Mesodermal cell (in vitro differentiated cells): ENCODE data around the gene XPNPEP3. TPM values are rescaled to one million over a fixed set of nuclear protein-coding genes. Genes with fewer than 3 reads are reported as not detected.
"Not testable (repeated sequence)": the region's sequence is repeated elsewhere in the genome, so short reads cannot be mapped to it uniquely, and the experiment has no call there.

Experiments
- H3K27ac ChIP-seq: 2 replicates; pipeline ENCODE4 v1.7.0; 2013; ENCODE audit warnings: mild to moderate bottlenecking, low read depth, low read length, moderate library complexity; ENCODE audit not compliant: severe bottlenecking
- H3K36me3 ChIP-seq: 2 replicates; pipeline ENCODE4 v1.7.1; 2013; ENCODE audit warnings: mild to moderate bottlenecking, low read length, moderate library complexity; ENCODE audit not compliant: control insufficient read depth, insufficient read depth
- H3K4me1 ChIP-seq: one replicate; pipeline ENCODE4 v1.7.1; 2013; ENCODE audit warnings: mild to moderate bottlenecking, low read length; ENCODE audit not compliant: insufficient read depth, control insufficient read depth, poor library complexity, severe bottlenecking
- H3K4me3 ChIP-seq: 2 replicates; pipeline ENCODE4 v1.7.0; 2013; ENCODE audit warnings: low read length, control low read depth, mild to moderate bottlenecking; ENCODE audit not compliant: insufficient read depth, poor library complexity, severe bottlenecking; ENCODE audit errors: extremely low read depth
- H3K9me3 ChIP-seq: 2 replicates; pipeline ENCODE4 v1.7.1; 2013; ENCODE audit warnings: mild to moderate bottlenecking, low read length, moderate library complexity; ENCODE audit not compliant: control insufficient read depth
- WGBS, 2 experiments: methylation state at CpG; one replicate each; pipeline ENCODE4 v1.1.5; 2013; ENCODE audit warnings: missing lambda C conversion rate in 2 of 2; ENCODE audit not compliant: insufficient coverage in 2 of 2; 5-methylcytosine and 5-hydroxymethylcytosine counted together
- polyA plus RNA-seq, 2 experiments: library from polyadenylated mRNA; stranded (reverse); fragments of 50-300 nt; gene quantifications; one replicate each; pipeline ENCODE4 v1.2.3, GENCODE V29; 2013

The XPNPEP3 gene
- 17.7 TPM for polyA plus RNA-seq (2013, experiment 1 of 2)
- polyA plus RNA-seq (2013, experiment 2 of 2), result 15.5 TPM

GRCh38 chr22:40856513-40857308 lies at the start of gene XPNPEP3, which contains the start of gene ST13:
Gene XPNPEP3, plus strand, starts transcription at chr22:40857148. Its CDS starts 34 bp downstream, at chr22:40857182.
Gene ST13, minus strand, starts transcription at chr22:40856639. Its CDS starts 99 bp downstream, at chr22:40856540.
- 0% methylated on average over 46 to 53 of the region's 63 CpGs for WGBS, 2 experiments
- H3K4me3 ChIP-seq, result peak within 1 kb of the TSS; percentile 76
- no peaks in the 10 kb centered on the region for H3K9me3 ChIP-seq
- H3K36me3 ChIP-seq, result peaks cover 28% of the 10 kb centered on the region
- H3K4me1 ChIP-seq, result peaks cover 9% of the 10 kb centered on the region
- peak within 1 kb of the TSS; percentile 100 for H3K27ac ChIP-seq

GRCh38 chr22:40808018-40808841 lies 48.7 kb upstream of the XPNPEP3 start:
- Histone ChIP-seq H3K9me3 (no peaks in the 10 kb centered on the region), H3K27ac (no peak overlapping the region)

DNA sequence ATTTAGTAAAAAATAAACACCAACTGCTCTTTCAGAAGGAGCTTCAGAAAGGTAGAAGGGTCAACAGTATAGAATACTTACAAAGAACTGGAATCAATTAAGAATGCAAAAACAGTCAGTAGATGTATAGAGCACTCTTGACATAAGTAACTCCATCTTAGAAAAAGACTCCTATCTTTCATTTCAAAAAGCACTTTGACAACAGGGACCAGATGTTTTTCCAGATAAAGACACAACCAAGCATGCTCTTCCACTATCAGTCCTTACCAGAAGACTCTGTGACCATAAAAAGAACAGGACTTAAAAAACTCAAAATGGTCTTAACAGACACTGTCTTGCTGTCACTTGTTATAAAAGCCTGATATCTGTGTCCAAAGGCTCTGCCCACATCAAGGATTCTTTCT lies 43.0 kb upstream of the XPNPEP3 start:
- Histone ChIP-seq H3K36me3 (peaks cover 42% of the 10 kb centered on the region), H3K4me3 (no peak overlapping the region), H3K4me1 (peaks cover 5% of the 10 kb centered on the region), H3K9me3 (no peaks in the 10 kb centered on the region), H3K27ac (no peak overlapping the region)

More at GRCh38 chr22:40808018-40808841, 48.7 kb upstream of the XPNPEP3 start:
- Histone ChIP-seq H3K4me3 (no peak overlapping the region), H3K4me1 (peaks cover 16% of the 10 kb centered on the region), H3K36me3 (peaks cover 39% of the 10 kb centered on the region)
- WGBS, 2 experiments, result 57 to 70% methylated on average over 3 of the region's 6 CpGs

GRCh38 chr22:40817737-40818136 lies 39.2 kb upstream of the XPNPEP3 start:
- WGBS, 2 experiments, result 90 to 94% methylated on average over 4 of the region's 4 CpGs
- H3K36me3 ChIP-seq, result peaks cover 29% of the 10 kb centered on the region
- no peak overlapping the region for H3K27ac ChIP-seq
- peaks cover 5% of the 10 kb centered on the region for H3K4me1 ChIP-seq
- peak overlapping the region; percentile 80 for H3K4me3 ChIP-seq
- H3K9me3 ChIP-seq, result no peaks in the 10 kb centered on the region

DNA sequence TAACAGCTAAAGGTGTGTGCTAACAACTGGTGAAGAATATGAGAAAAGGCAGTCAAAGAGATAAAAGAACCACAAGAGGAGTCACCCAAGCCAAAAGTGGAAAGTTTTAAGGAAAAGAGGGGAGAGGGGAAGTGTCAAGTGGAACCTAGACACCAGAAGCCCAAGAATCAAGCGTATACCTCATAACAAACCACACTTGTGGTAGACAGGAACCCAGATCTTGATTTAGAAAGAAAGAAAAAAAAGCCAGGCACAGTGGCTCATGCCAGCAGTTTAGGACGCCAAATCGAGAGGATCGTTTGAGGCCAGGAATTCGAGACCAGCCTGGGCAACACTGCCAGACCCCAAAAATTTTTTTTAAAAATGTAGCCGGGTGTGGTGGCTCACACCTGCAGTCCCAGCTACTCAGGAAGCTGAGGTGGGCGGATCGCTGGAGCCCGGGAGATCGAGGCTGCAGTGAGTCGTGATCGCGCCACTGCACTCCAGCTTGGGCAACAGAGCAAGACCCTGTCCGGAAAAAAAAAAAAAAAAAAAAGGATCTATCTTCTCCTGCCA lies 38.7 kb upstream of the XPNPEP3 start:
- no peaks in the 10 kb centered on the region for H3K9me3 ChIP-seq
- H3K36me3 ChIP-seq, result peaks cover 31% of the 10 kb centered on the region
- peaks cover 5% of the 10 kb centered on the region for H3K4me1 ChIP-seq
- 45 to 50% methylated on average over 11 to 12 of the region's 14 CpGs for WGBS, 2 experiments
- H3K4me3 ChIP-seq, result peak overlapping the region; percentile 80
- peak overlapping the region; percentile 78 for H3K27ac ChIP-seq

DNA sequence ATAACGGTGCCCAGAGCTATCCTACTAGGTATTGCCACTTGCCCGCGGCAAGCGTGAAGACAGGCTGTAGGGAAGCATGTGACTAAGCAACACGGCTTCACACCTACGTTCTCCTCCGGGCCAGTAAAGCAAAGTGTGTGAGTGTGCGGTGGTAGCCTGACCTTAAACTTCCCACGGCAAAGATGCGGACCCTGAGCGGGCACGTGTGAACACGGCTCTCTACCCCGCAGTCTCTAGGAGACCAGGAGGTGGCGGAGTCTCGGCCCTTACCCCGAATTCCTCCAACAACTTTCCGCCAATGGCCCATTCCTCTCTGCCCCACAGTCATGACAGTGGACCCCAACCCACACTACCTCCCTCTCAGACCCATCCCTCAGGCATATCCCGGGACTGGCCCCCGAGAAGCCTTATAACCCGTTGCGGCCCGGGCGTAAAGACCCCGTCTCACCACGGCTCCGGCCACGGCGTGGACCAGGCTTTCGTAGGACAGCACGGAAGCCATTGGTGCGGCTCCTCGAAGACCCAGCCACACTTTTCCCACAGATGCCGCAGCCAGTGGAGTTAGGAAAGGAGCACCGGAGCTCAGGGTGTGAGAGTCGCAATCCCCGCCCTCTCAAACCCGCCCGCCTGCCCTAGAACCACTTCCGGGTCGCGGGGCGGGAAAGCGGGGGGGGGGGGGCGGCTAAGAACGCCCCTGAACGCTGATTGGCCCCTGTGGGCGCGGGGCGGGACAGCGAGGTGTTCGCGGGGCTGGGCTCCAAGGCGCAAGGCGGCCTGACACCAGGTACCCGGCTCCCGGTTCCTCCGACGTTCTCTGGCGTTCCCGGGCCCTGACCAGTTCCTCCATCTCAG lies 38.0 kb upstream of the XPNPEP3 start, which contains the start of gene SLC25A17:
Gene SLC25A17 (minus strand): TSS at position 600 of the 852 bp plus-strand sequence. CDS start 98 bp downstream, at position 502.
- H3K9me3 ChIP-seq, result no peaks in the 10 kb centered on the region
- peak within 1 kb of the TSS; percentile 80 for H3K4me3 ChIP-seq
- H3K27ac ChIP-seq, result peak within 1 kb of the TSS; percentile 78
- peaks cover 33% of the 10 kb centered on the region for H3K36me3 ChIP-seq
- WGBS, 2 experiments, result 0 to 1% methylated on average over 37 to 44 of the region's 61 CpGs
- peaks cover 5% of the 10 kb centered on the region for H3K4me1 ChIP-seq

DNA sequence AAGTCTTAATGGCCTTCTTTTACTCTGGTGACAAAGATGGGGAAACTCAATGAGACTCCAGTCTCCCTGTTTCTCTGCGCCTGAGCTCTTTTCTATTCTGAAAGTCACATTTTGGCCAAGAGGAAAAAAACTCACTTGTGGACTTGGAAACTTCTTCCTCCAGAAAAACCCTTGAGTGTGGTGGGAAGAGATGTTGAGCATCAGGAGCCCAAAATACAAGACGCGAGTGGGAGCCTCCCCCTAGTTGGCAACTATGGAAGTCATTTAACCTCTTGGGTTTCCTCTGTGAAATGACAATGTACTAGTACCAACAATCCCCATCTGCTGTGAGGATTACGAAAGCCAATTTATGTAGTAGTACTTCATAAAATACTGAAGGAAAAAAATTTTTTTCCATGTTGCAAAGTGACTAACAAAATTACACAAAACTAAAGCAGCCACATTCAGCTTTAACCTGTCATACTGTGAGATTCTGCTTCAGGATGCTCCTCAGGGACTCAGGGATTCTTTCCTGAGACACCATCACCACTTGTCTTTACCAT lies 37.3 kb upstream of the XPNPEP3 start:
- H3K4me3 ChIP-seq, result peak overlapping the region; percentile 80
- no peaks in the 10 kb centered on the region for H3K9me3 ChIP-seq
- peaks cover 5% of the 10 kb centered on the region for H3K4me1 ChIP-seq
- 43% methylated on average over 1 of the region's 4 CpGs; no CpG with 5 or more reads in 1 of the 2 experiments for WGBS, 2 experiments
- H3K27ac ChIP-seq, result peak overlapping the region; percentile 74
- H3K36me3 ChIP-seq, result peaks cover 37% of the 10 kb centered on the region

DNA sequence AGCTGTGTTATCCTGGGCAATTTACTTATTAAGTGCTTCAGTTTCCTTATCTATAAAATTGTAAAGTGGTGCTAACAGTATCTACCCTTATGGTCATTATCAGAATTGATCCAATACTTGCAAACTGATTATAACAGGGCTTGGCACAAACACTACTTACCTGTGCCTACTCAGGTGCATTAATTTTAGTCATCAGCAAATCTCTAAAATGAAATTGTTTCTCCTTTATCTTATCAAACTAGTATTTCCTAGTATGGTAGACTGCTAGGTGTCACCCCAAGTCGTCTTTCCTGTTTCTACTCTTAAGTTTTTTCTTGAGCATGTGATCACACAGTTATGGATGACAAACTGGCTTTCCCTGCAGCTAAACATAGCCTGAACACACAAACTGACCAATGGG lies 33.5 kb upstream of the XPNPEP3 start:
- Histone ChIP-seq H3K4me3 (no peak overlapping the region), H3K36me3 (peaks cover 54% of the 10 kb centered on the region), H3K27ac (no peak overlapping the region), H3K9me3 (no peaks in the 10 kb centered on the region), H3K4me1 (peaks cover 6% of the 10 kb centered on the region)
- WGBS, 2 experiments, result no CpG with 5 or more reads among the region's 1 CpG

DNA sequence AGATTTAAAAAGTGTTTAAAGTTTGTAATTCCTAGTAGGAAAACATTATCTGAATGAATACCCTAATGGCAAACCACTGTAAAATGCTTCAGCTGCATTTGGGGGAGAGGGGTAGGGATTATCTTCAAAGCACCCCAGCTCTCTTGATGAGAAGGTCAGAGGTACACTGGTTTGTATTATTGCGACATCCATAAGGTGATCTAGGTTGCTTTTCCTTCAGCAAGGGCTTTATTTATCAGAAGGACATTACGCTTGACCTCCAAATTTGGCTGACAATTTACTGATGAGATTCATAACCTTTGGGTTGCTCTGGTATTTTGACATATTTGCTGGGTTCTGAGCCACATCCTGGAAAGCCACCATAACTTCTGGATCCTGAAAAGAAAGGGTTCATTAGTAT lies 30.7 kb upstream of the XPNPEP3 start:
- not testable (repeated sequence) for H3K27ac ChIP-seq, H3K4me1 ChIP-seq, H3K9me3 ChIP-seq, H3K4me3 ChIP-seq
- H3K36me3 ChIP-seq, result peaks cover 79% of the 10 kb centered on the region
- 100% methylated on average over 1 of the region's 2 CpGs; no CpG with 5 or more reads in 1 of the 2 experiments for WGBS, 2 experiments
